Measurements from ENCODE around the gene PDZRN4.

DNA sequence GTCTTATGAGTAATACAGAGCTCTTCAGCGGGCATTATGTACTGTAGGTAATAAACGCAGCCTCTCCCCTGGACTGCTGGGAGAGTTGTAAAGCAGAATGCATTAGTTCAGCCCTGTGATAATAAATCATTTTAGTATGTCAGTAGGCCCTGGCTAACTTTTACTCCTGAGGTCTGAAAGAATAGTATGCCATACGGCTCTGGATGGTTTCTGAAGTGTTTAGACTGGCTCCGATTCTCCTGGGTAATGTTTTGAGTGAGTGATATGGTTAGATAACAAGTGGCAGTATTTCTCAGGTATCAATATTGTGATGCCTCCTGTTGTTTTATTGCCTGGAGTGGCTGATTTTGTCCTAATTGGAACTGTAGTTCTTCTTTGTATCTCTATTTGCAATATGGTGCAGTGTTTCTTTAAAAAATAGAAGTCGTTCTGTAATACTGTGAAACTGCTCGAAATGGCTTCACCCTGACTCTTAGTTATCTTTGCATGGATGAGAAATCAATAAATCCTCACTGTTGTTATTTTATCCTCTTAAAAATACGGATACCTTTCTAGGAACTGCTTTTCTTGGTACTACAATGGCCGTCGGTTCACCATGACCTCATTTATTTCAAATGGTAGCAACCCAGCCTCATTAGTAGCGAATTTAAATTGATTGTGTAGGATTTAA is 100.2 kb downstream of the PDZRN4 start:
- TF ChIP-seq, protein P1, sequence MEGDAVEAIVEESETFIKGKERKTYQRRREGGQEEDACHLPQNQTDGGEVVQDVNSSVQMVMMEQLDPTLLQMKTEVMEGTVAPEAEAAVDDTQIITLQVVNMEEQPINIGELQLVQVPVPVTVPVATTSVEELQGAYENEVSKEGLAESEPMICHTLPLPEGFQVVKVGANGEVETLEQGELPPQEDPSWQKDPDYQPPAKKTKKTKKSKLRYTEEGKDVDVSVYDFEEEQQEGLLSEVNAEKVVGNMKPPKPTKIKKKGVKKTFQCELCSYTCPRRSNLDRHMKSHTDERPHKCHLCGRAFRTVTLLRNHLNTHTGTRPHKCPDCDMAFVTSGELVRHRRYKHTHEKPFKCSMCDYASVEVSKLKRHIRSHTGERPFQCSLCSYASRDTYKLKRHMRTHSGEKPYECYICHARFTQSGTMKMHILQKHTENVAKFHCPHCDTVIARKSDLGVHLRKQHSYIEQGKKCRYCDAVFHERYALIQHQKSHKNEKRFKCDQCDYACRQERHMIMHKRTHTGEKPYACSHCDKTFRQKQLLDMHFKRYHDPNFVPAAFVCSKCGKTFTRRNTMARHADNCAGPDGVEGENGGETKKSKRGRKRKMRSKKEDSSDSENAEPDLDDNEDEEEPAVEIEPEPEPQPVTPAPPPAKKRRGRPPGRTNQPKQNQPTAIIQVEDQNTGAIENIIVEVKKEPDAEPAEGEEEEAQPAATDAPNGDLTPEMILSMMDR (conservative IDR thresholded peaks at IDR 0.05 in 1 of 2, IDR thresholded peaks at IDR 0.05 in 1 of 2; ENCODE audit: extremely low read depth in 1 of 2, insufficient read depth in 1 of 2, low read depth in 1 of 2, low read length in 2 of 2), result no peak
- no peak for TF ChIP-seq EZH2 (IDR thresholded peaks at IDR 0.05; ENCODE audit: borderline replicate concordance, low read length)
